Activated naive CD8-positive, alpha-beta T cell (primary cell): Measurements from ENCODE around the gene KHDC3L.

Source experiments
- H3K27ac Mint-ChIP-seq: one replicate; pipeline ENCODE4 v1.8.0; 2021; ENCODE audit warnings: mixed read lengths
- H3K27me3 Mint-ChIP-seq: one replicate; pipeline ENCODE4 v1.8.0; 2021; ENCODE audit warnings: mixed read lengths
- H3K36me3 Mint-ChIP-seq: one replicate; pipeline ENCODE4 v1.8.0; 2021; ENCODE audit warnings: mixed read lengths
- H3K4me1 Mint-ChIP-seq: one replicate; pipeline ENCODE4 v1.8.0; 2021; ENCODE audit warnings: low read depth, mixed read lengths
- H3K4me3 Mint-ChIP-seq: one replicate; pipeline ENCODE4 v1.8.0; 2021; ENCODE audit warnings: mild to moderate bottlenecking, mixed read lengths
- H3K9me3 Mint-ChIP-seq: one replicate; pipeline ENCODE4 v1.8.0; 2021; ENCODE audit warnings: low read depth, mixed read lengths

KHDC3L gene, protein sequence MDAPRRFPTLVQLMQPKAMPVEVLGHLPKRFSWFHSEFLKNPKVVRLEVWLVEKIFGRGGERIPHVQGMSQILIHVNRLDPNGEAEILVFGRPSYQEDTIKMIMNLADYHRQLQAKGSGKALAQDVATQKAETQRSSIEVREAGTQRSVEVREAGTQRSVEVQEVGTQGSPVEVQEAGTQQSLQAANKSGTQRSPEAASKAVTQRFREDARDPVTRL

DNA sequence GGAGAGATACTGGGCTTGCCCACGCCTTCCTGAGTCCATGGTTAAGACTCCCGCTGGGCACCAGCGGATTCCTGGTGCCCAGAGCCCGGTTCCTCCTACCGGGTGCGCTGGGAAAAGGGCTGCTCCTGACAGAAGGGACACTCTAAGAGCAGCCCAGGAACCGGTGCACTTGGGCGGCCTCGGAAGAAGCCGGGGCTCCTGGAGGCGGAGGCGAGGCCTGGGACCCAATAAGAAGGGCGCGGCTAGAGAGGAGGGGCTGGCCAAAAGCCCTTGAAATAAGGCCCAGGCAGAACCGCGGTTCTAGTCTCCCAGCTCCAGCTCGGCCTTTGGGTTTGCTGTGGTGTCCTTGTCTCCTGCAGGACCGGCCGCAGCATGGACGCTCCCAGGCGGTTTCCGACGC lies at the start of gene KHDC3L:
KHDC3L (plus strand) TSS at position 301 of the 400 bp plus-strand sequence; CDS start at position 373, 72 bp downstream.
- no peak within 1 kb of the TSS for H3K27ac Mint-ChIP-seq
- H3K4me1 Mint-ChIP-seq = no peaks in the 10 kb centered on the region
- no peak within 1 kb of the TSS for H3K4me3 Mint-ChIP-seq
- H3K9me3 Mint-ChIP-seq = no peaks in the 10 kb centered on the region
- H3K36me3 Mint-ChIP-seq = peaks cover 2% of the 10 kb centered on the region
- H3K27me3 Mint-ChIP-seq = peaks cover 4% of the 10 kb centered on the region

- Mint-ChIP-seq H3K27ac (no peak overlapping the region), H3K36me3 (peaks cover 8% of the 10 kb centered on the region), H3K9me3 (peaks cover 4% of the 10 kb centered on the region), H3K27me3 (peaks cover 47% of the 10 kb centered on the region), H3K4me1 (peaks cover 8% of the 10 kb centered on the region), H3K4me3 (no peak overlapping the region)
These were observed 47.6 kb upstream of the KHDC3L start for GRCh38 chr6:73314577-73315492.

- Mint-ChIP-seq H3K4me1 (no peaks in the 10 kb centered on the region), H3K4me3 (no peak overlapping the region), H3K9me3 (peaks cover under 1% of the 10 kb centered on the region), H3K27ac (no peak overlapping the region), H3K27me3 (peaks cover 3% of the 10 kb centered on the region), H3K36me3 (peaks cover under 1% of the 10 kb centered on the region)
These were observed 39.1 kb upstream of the KHDC3L start for GRCh38 chr6:73323323-73323722.

- H3K36me3 Mint-ChIP-seq = no peaks in the 10 kb centered on the region
- H3K4me1 Mint-ChIP-seq = no peaks in the 10 kb centered on the region
- peaks cover 10% of the 10 kb centered on the region for H3K27me3 Mint-ChIP-seq
- H3K4me3 Mint-ChIP-seq = no peak overlapping the region
- no peak overlapping the region for H3K27ac Mint-ChIP-seq
- no peaks in the 10 kb centered on the region for H3K9me3 Mint-ChIP-seq
These were observed 36.8 kb upstream of the KHDC3L start for GRCh38 chr6:73325656-73326055.

- no peak overlapping the region for H3K4me3 Mint-ChIP-seq
- no peaks in the 10 kb centered on the region for H3K36me3 Mint-ChIP-seq
- no peak overlapping the region for H3K27ac Mint-ChIP-seq
- H3K9me3 Mint-ChIP-seq = no peaks in the 10 kb centered on the region
- H3K27me3 Mint-ChIP-seq = peaks cover 12% of the 10 kb centered on the region
- no peaks in the 10 kb centered on the region for H3K4me1 Mint-ChIP-seq
These were observed 33.7 kb upstream of the KHDC3L start for GRCh38 chr6:73328790-73329189.

DNA sequence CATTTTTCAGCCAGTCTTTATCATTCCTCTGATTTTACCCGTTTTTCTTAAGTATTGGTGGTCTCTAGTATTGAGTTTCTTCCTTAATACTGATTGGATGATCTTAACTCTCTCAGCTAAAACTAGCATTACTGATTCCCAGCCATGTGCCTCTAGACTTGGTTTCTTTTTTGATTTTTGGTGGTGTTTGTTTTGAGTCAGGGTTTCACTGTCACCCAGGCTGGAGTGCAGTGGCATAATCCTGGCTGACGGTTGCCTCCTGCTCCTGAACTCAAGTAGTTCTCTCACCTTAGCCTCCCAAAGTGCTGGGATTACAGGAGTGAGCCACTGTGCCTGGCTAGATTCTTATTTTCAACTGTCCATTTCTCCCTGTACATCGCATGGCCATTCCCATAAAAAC lies 33.3 kb upstream of the KHDC3L start:
- Mint-ChIP-seq H3K27ac (no peak overlapping the region), H3K4me3 (no peak overlapping the region), H3K4me1 (no peaks in the 10 kb centered on the region), H3K9me3 (no peaks in the 10 kb centered on the region), H3K36me3 (no peaks in the 10 kb centered on the region), H3K27me3 (peaks cover 12% of the 10 kb centered on the region)

- Mint-ChIP-seq H3K36me3 (no peaks in the 10 kb centered on the region), H3K4me1 (no peaks in the 10 kb centered on the region), H3K27me3 (no peaks in the 10 kb centered on the region), H3K27ac (no peak overlapping the region), H3K9me3 (no peaks in the 10 kb centered on the region), H3K4me3 (no peak overlapping the region)
These were observed 23.1 kb upstream of the KHDC3L start for GRCh38 chr6:73339340-73339739.

DNA sequence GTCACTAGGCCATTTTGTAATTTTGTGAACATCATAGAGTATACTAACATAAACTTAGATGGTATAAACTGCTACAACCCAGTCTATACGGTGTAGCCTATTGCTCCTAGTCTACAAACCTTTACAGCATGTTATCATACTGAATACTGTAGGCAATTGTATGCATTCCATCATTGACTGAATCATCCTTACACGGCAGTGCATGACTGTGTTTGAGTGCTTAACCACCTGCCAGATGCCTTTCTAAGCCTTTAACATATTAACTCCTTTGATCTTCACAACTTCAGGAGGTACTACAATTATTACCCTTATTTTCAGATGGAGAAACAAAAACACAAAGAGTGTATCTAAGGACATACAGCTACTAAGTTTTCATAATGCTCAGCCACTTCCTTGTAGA lies 22.4 kb upstream of the KHDC3L start:
- H3K4me1 Mint-ChIP-seq = no peaks in the 10 kb centered on the region
- no peaks in the 10 kb centered on the region for H3K27me3 Mint-ChIP-seq
- H3K27ac Mint-ChIP-seq = no peak overlapping the region
- no peaks in the 10 kb centered on the region for H3K9me3 Mint-ChIP-seq
- H3K36me3 Mint-ChIP-seq = no peaks in the 10 kb centered on the region
- H3K4me3 Mint-ChIP-seq = no peak overlapping the region

DNA sequence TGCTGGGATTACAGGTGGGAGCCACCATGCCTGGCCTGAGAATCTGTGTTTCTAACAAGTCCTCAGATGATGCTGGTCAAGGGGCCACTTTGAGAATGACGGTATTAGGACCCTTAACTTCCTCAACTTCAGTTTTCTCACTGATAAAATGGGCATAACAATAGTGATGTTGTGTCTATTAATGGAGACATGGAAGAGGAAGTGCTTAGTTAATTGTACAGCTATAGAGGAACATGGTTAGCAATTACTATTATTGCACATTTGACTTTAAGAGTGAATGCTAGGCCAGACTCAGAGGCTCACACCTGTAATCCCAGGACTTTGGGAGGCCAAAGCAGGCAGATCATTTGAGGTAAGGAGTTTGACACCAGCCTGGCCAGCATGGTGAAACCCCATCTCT lies 21.1 kb upstream of the KHDC3L start:
- no peak overlapping the region for H3K4me3 Mint-ChIP-seq
- no peak overlapping the region for H3K27ac Mint-ChIP-seq
- H3K36me3 Mint-ChIP-seq = no peaks in the 10 kb centered on the region
- no peaks in the 10 kb centered on the region for H3K27me3 Mint-ChIP-seq
- H3K9me3 Mint-ChIP-seq = no peaks in the 10 kb centered on the region
- no peaks in the 10 kb centered on the region for H3K4me1 Mint-ChIP-seq

DNA sequence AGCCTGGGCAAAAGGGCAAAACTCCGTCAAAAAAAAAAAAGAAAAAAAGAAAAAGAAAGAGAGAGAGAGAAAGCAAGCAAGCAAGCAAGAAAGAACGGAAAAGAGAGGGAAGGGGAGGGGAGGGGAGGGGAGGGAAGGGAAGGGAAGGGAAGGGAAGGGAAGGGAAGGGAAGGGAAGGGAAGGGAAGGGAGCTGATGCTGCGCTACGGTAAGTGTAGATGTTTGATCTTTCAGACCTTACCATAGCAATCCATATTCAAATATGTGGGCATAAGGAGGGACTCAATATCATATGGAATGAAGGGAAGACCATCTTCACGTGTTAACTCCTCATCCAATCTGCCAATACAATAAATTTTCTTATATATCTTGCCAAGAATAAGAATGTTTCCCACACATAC lies 20.3 kb upstream of the KHDC3L start:
- Mint-ChIP-seq H3K4me3 (no peak overlapping the region), H3K9me3 (no peaks in the 10 kb centered on the region), H3K4me1 (no peaks in the 10 kb centered on the region), H3K27me3 (peaks cover 5% of the 10 kb centered on the region), H3K27ac (no peak overlapping the region), H3K36me3 (no peaks in the 10 kb centered on the region)

DNA sequence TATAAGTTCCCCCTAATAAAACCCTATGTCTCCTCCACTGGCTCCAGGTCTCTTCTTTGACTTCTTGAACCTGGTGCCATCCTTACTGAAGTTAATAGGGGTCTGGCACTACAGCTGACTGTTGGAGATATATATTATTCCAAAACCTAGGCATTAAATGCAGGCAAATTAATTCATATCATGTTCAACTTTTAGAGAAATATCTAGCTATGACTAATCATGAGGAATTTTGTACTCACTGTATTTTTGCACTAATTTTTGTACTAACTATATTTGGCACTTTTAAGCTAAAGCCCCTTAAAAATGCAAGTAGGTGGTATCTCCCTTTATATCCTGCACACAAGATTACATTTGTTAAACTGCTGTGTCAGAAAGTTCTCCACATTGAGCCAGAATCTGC lies 19.3 kb upstream of the KHDC3L start:
- Mint-ChIP-seq H3K4me3 (no peak overlapping the region), H3K36me3 (no peaks in the 10 kb centered on the region), H3K27ac (no peak overlapping the region), H3K4me1 (no peaks in the 10 kb centered on the region), H3K9me3 (no peaks in the 10 kb centered on the region), H3K27me3 (peaks cover 7% of the 10 kb centered on the region)

DNA sequence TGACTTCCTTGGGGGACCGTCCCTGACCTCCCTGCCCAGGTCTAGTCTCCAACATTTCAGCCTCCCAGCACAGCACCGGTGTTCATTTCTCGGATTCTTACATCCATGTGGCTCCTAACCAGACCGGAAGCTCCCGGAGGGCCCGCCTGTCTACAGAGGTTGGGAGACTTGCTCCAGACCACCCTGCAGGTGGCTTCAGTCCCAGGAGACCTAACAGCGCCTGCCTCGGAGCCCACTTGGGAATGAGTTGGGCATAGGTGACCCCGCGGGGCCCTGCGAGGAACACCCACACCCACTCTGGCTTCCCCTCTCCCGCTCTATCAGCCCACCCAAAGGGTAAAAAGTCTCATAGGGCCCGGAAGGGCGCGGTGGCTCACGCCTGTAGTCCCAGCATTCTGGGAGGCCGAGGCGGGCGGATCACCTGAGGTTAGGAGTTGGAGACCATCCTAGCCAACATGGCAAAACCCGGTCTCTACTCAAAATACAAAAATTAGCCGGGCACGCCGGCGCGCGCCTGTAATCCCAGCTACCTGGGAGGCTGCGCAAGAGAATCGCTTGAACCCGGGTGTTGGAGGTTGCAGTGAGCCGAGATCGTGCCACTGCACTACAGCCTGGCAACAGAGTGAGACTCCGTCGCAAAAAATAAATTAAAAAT lies 13.8 kb upstream of the KHDC3L start:
- H3K9me3 Mint-ChIP-seq = no peaks in the 10 kb centered on the region
- H3K36me3 Mint-ChIP-seq = no peaks in the 10 kb centered on the region
- no peak overlapping the region for H3K4me3 Mint-ChIP-seq
- no peak overlapping the region for H3K27ac Mint-ChIP-seq
- peaks cover 1% of the 10 kb centered on the region for H3K4me1 Mint-ChIP-seq
- H3K27me3 Mint-ChIP-seq = peaks cover 22% of the 10 kb centered on the region

DNA sequence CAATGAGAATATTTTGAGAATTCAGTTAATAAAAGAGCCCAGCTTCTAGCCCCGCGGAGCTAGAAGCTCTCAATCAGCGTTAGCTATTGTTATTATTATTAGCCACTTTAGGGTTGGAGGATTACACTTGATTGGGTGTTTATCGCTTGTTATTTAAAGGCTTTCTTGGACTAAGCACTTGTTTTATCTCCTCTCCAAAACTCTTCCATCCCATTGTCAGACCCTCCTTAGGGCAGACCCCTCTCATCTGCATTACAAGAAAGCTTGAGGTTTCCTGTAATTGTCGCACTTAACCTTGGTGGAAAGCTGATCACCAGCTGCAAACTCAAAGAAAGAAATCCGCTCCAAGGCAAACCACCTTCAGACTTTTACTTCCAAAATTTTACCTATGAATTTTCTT lies 13.1 kb upstream of the KHDC3L start:
- Mint-ChIP-seq H3K36me3 (no peaks in the 10 kb centered on the region), H3K4me1 (peaks cover 1% of the 10 kb centered on the region), H3K4me3 (no peak overlapping the region), H3K27ac (no peak overlapping the region), H3K9me3 (no peaks in the 10 kb centered on the region), H3K27me3 (peaks cover 22% of the 10 kb centered on the region)

DNA sequence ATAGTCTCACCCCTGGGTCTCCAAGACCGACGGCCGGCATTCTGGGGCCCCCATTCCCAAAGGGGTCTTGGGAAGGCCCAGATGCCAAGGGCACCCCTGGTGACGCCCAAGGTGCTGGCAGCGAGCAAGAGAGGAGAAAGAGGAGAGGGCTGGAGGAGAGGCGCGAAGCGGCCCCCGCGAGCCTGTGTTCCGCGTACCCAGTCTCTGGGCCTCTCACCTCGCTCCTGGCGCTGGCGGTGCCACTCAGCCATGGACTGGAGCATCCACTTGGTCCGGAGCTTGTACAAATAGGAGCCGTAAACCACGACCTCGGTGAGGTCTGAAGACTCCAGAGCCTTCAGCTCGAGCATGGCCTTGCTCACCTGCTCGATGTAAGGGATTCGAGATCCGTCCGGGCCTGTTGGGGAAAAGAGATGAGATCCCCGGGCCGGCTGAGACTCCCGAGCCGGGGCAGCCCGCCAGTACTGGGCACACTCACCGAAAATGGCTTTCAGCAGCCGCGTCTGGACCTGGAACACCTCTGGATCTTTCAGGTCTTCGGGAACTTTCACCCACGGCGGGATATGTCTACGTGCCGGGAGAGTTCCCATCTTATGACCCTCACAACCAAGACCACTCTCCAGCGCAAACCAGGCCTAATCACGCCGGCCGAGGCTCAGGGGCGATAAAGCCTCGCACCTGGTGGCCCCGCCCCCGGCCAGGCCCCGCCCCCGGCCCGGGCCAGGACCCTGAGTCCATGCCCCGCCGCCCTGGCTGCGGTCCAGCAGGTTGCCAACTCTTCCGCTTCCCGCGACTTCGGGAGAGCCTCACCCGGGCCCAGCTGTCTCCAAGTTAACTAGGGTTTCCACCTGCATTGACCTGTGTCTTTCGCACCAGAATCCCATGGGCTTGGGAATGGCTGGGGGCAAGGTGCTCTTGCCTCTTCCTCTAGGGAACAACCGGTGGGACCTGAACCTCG lies 8.5 kb upstream of the KHDC3L start, which contains the start of gene DPPA5:
DPPA5 (minus strand) TSS at position 641 of the 958 bp plus-strand sequence; CDS start at position 590, 51 bp downstream.
- Mint-ChIP-seq H3K9me3 (no peaks in the 10 kb centered on the region), H3K4me3 (no peak within 1 kb of the TSS), H3K4me1 (peaks cover 1% of the 10 kb centered on the region), H3K27me3 (peaks cover 14% of the 10 kb centered on the region), H3K36me3 (no peaks in the 10 kb centered on the region), H3K27ac (no peak within 1 kb of the TSS)
